CD4-positive, alpha-beta T cell treated with Interferon alpha-2 for 1 hour (primary cell): ENCODE data around the gene UBE3C.
"Not testable (repeated sequence)": the region's sequence is repeated elsewhere in the genome, so short reads cannot be mapped to it uniquely, and the experiment has no call there.

ENCODE experiments used
- DNase-seq, 2 donors: peaks; one replicate each; pipeline ENCODE4 v3.0.0-alpha.2; 2020 to 2022

UBE3C gene

GRCh38 chr7:157241631-157242030 is 102.9 kb downstream of the UBE3C start:
- DNase-seq, result no peak

- no peak for DNase-seq
Observed at GRCh38 chr7:157244516-157245294, 106.0 kb downstream of the UBE3C start.

GRCh38 chr7:157246052-157246451 is 107.3 kb downstream of the UBE3C start:
- no peak for DNase-seq

- no peak for DNase-seq
Observed at GRCh38 chr7:157248659-157249058, 109.9 kb downstream of the UBE3C start.

GRCh38 chr7:157250605-157251228 is 112.0 kb downstream of the UBE3C start:
- peak; percentile 51 to 71 for DNase-seq

- not testable (repeated sequence) for DNase-seq
Observed at GRCh38 chr7:157251817-157252216, 113.1 kb downstream of the UBE3C start.

GRCh38 chr7:157253850-157254249 is 115.1 kb downstream of the UBE3C start:
- no peak for DNase-seq

GRCh38 chr7:157254781-157255180 is 116.1 kb downstream of the UBE3C start:
- not testable (repeated sequence) for DNase-seq

- DNase-seq, result no peak
Observed at GRCh38 chr7:157255201-157255606, 116.5 kb downstream of the UBE3C start.

GRCh38 chr7:157263156-157263555 is 124.4 kb downstream of the UBE3C start:
- no peak for DNase-seq

- no peak for DNase-seq
Observed at GRCh38 chr7:157265051-157265450, 126.3 kb downstream of the UBE3C start.

GRCh38 chr7:157266272-157266671 is 127.5 kb downstream of the UBE3C start:
- no peak for DNase-seq

GRCh38 chr7:157267516-157267915 is 128.8 kb downstream of the UBE3C start:
- no peak for DNase-seq

- DNase-seq, result no peak
Observed at GRCh38 chr7:157267956-157268355, 129.2 kb downstream of the UBE3C start.

GRCh38 chr7:157268540-157268939 is 129.8 kb downstream of the UBE3C start:
- no peak for DNase-seq

- DNase-seq, result no peak
Observed at GRCh38 chr7:157269341-157270059, 130.8 kb downstream of the UBE3C start.

GRCh38 chr7:157270060-157270444 is 131.3 kb downstream of the UBE3C start:
- no peak for DNase-seq

- DNase-seq, result no peak
Observed at GRCh38 chr7:157271315-157271990, 132.7 kb downstream of the UBE3C start.

GRCh38 chr7:157271991-157272324 is 133.2 kb downstream of the UBE3C start:
- no peak for DNase-seq

GRCh38 chr7:157272351-157273207 is 133.9 kb downstream of the UBE3C start:
- no peak for DNase-seq

GRCh38 chr7:157273208-157274093 is 134.7 kb downstream of the UBE3C start:
- DNase-seq, result peak; percentile 57 to 67
